Lung (tissue), 12 donors: Measurements from ENCODE around the gene NSF. TPM values are rescaled to one million over a fixed set of nuclear protein-coding genes. Genes with fewer than 3 reads are reported as not detected.

Experiments
- ATAC-seq: fragments of 200-7000 bp; cut with Tn5 transposase; one replicate; pipeline ENCODE4 v1.9.1; 2020; ENCODE audit warnings: moderate number of reproducible peaks; ENCODE audit not compliant: insufficient read depth, low FRiP score
- DNase-seq, 3 donors: peaks; one replicate each; pipeline ENCODE4 v3.0.0-alpha.2; 2013 to 2017
- H3K27ac ChIP-seq, 2 donors: one replicate each; pipeline ENCODE4 v1.5.1; 2013; ENCODE audit warnings: mild to moderate bottlenecking in 2 of 2, moderate library complexity in 2 of 2, control low read depth in 1 of 2, inconsistent platforms in 1 of 2, low read depth in 1 of 2, low read length in 1 of 2
- H3K27me3 ChIP-seq, 3 donors: one replicate each; pipeline ENCODE4 v1.5.1; 2013; ENCODE audit warnings: low read length in 2 of 3; ENCODE audit not compliant: control insufficient read depth in 3 of 3, insufficient read depth in 3 of 3
- H3K36me3 ChIP-seq, 4 donors: one replicate each; pipeline ENCODE4 v1.5.1; 2013; ENCODE audit warnings: low read length in 4 of 4, mild to moderate bottlenecking in 1 of 4, moderate library complexity in 1 of 4; ENCODE audit not compliant: control insufficient read depth in 4 of 4, insufficient read depth in 4 of 4
- H3K4me1 ChIP-seq, 5 donors: one replicate each; pipeline ENCODE4 v1.5.1; 2013; ENCODE audit warnings: low read length in 5 of 5, mild to moderate bottlenecking in 2 of 5, moderate library complexity in 1 of 5; ENCODE audit not compliant: control insufficient read depth in 5 of 5, insufficient read depth in 5 of 5
- H3K4me3 ChIP-seq: one replicate; pipeline ENCODE4 v1.5.1; 2013; ENCODE audit warnings: mild to moderate bottlenecking, control low read depth, moderate library complexity
- H3K9ac ChIP-seq, 2 donors: one replicate each; pipeline ENCODE4 v1.5.1; 2013; ENCODE audit warnings: low read length in 2 of 2, control low read depth in 1 of 2; ENCODE audit not compliant: insufficient read depth in 1 of 2
- H3K9me3 ChIP-seq, 4 donors: one replicate each; pipeline ENCODE4 v1.5.1; 2013; ENCODE audit warnings: low read length in 3 of 4, mild to moderate bottlenecking in 1 of 4, moderate library complexity in 1 of 4; ENCODE audit not compliant: control insufficient read depth in 4 of 4, insufficient read depth in 3 of 4
- CTCF ChIP-seq: IDR thresholded peaks from 2 replicates; pipeline ENCODE4 v1.5.1; 2012; ENCODE audit warnings: mild to moderate bottlenecking; ENCODE audit errors: control extremely low read depth, extremely low read depth
- WGBS, 2 donors: extraction: QIAGEN DNeasy Blood & Tissue Kit; methylation state at CpG; one replicate each; pipeline ENCODE4 v1.1.7; 2013; 5-methylcytosine and 5-hydroxymethylcytosine counted together
- polyA plus RNA-seq, 2 donors: library from polyadenylated mRNA; stranded (reverse); fragments of 200-250 nt; gene quantifications; one replicate each; pipeline ENCODE4 v1.2.1, GENCODE V29; 2013
- total RNA-seq, 2 donors: library from RNA; depleted of rRNA in 1 of 2; stranded (reverse); fragments of >200 nt in 1 of 2; gene quantifications; one replicate each; pipeline ENCODE4 v1.2.1, GENCODE V29; 2014 to 2021
- donor health status: control.
- donor health status: control.
- donor health status: Bipolar disorder and iron deficiency.
- donor health status: healthy.
- donor health status: DM: yes; HTN: yes; CAD: no.

NSF gene
- total and polyA plus RNA-seq, 4 donors, result 7.3 to 41.9 (median 27.0) TPM

- WGBS, 2 donors, result 32 to 40% methylated on average over 48 to 56 of the region's 56 CpGs
- ATAC-seq, result no peak
- no peak overlapping the region for H3K9ac ChIP-seq
These were observed 179.3 kb downstream of the NSF start for GRCh38 chr17:46769531-46770438.

GRCh38 chr17:46770439-46770817, 180.0 kb downstream of the NSF start:
- TF ChIP-seq CTCF, result no peak
- no peaks in the 10 kb centered on the region for H3K9me3 ChIP-seq
- WGBS, 2 donors, result 48 to 68% methylated on average over 14 of the region's 14 CpGs
- no peaks in the 10 kb centered on the region for H3K36me3 ChIP-seq
- no peak overlapping the region for H3K27ac ChIP-seq
- H3K27me3 ChIP-seq, result peaks cover 0 to 4% (median 0%) of the 10 kb centered on the region in 3 donors
- ATAC-seq (no peak), DNase-seq (no peak)
- no peak overlapping the region for H3K9ac ChIP-seq
- no peak overlapping the region for H3K4me3 ChIP-seq
- H3K4me1 ChIP-seq, result peaks cover 0 to 15% (median 6%) of the 10 kb centered on the region in 5 donors

More at GRCh38 chr17:46769531-46770438, 179.3 kb downstream of the NSF start:
- no peaks in the 10 kb centered on the region for H3K36me3 ChIP-seq
- no peak overlapping the region for H3K27ac ChIP-seq
- peaks cover 3 to 20% (median 12%) of the 10 kb centered on the region in 5 donors for H3K4me1 ChIP-seq
- no peak for TF ChIP-seq CTCF
- no peaks in the 10 kb centered on the region for H3K9me3 ChIP-seq
- H3K27me3 ChIP-seq, result peaks cover 0 to 4% (median 0%) of the 10 kb centered on the region in 3 donors
- DNase-seq, result peak in 1 of 3 donors; percentile 13
- peak overlapping the region; percentile 11 for H3K4me3 ChIP-seq

DNA sequence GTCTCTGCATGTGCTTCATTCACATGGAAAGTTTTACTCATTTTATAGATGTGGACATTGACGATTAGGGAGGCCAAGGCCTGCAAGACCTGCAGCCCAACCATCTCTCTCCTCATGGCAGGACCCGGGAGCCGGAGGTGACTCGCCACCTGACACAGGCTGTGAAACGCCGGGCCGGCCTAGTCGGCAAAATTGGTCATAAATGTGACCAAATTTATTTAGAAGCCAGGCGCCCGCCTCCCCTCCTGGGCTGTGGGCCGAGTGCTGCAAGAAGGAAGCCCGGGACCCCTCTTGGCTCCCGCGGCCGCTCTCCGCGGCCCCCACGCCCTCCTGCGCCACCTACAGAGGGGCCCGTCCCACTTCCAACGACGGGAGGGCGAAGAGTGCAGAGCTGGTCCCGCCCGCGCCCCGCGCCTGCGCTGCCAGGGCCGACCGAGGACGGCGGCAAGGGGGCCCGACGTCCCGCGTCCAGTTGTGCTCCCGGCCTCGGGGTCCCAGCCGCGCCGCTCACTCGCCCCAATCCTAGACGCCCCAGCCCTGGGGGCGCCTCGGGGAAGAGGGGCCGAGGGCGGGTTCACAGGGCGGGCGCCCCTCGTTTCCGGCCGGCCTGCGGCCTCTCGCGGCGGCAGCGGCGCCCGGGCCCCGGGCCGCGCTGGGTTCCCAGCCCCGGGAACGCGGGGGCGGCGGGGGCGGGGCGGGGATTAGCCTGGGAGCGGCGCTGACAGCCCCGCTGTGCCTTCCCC, 180.5 kb downstream of the NSF start:
- Histone ChIP-seq H3K4me3 (peak overlapping the region; percentile 30), H3K27me3 (peaks cover 0 to 4% (median 0%) of the 10 kb centered on the region in 3 donors), H3K36me3 (no peaks in the 10 kb centered on the region), H3K27ac (peak overlapping the region in 1 of 2 donors; percentile 74), H3K4me1 (peaks cover 0 to 11% (median 6%) of the 10 kb centered on the region in 5 donors), H3K9me3 (no peaks in the 10 kb centered on the region), H3K9ac (no peak overlapping the region)
- 4 to 5% methylated on average over 30 to 73 of the region's 73 CpGs for WGBS, 2 donors
- ATAC-seq (peak; percentile 35), DNase-seq (peak; percentile 45 to 68 (median 62))
- TF ChIP-seq CTCF, result no peak
